Activated CD8-positive, alpha-beta memory T cell treated with anti-CD3 and anti-CD28 coated beads, Interleukin-2, amount 50 U/mL, for 1 hour (primary cell): ENCODE data around the gene SDHD.

Source experiments
- DNase-seq: peaks from one replicate; pipeline ENCODE4 v3.0.0-alpha.2; 2020; ENCODE audit errors: extremely low read depth

SDHD gene

GRCh38 chr11:112100462-112100861 is 13.8 kb downstream of the SDHD start:
- DNase-seq = no peak

GRCh38 chr11:112103446-112103845 is 16.8 kb downstream of the SDHD start:
- no peak for DNase-seq

GRCh38 chr11:112106070-112106469 is 19.4 kb downstream of the SDHD start:
- no peak for DNase-seq

GRCh38 chr11:112113539-112114457 is 27.1 kb downstream of the SDHD start:
- DNase-seq = no peak

GRCh38 chr11:112114460-112114859 is 27.8 kb downstream of the SDHD start:
- DNase-seq = no peak

GRCh38 chr11:112115386-112115785 is 28.7 kb downstream of the SDHD start:
- DNase-seq = no peak

- no peak for DNase-seq
Measured at GRCh38 chr11:112118176-112118575, 31.5 kb downstream of the SDHD start.

- no peak for DNase-seq
Measured at GRCh38 chr11:112121981-112122615, 35.4 kb downstream of the SDHD start.

- DNase-seq = no peak
Measured at GRCh38 chr11:112123129-112123528, 36.5 kb downstream of the SDHD start.

GRCh38 chr11:112127056-112127455 is 40.4 kb downstream of the SDHD start:
- DNase-seq = no peak

GRCh38 chr11:112128483-112129121 is 41.9 kb downstream of the SDHD start:
- no peak for DNase-seq

GRCh38 chr11:112129656-112130055 is 43.0 kb downstream of the SDHD start:
- no peak for DNase-seq

- no peak for DNase-seq
Measured at GRCh38 chr11:112132737-112133136, 46.1 kb downstream of the SDHD start.

- DNase-seq = no peak
Measured at GRCh38 chr11:112134473-112134872, 47.8 kb downstream of the SDHD start.

GRCh38 chr11:112143597-112143996 is 56.9 kb downstream of the SDHD start:
- DNase-seq = no peak
